ENCODE measurements around the gene DYNC1LI1. TPM values are rescaled to one million over a fixed set of nuclear protein-coding genes. Genes with fewer than 3 reads are reported as not detected.

Gene DYNC1LI1
- total and polyA plus RNA-seq, 9 of the 15 experiments (the other 6 are each of a cell fraction or from before 2014, with no cell fraction given) = 21.0 to 85.4 (median 61.3) TPM

- no peak for TF ChIP-seq ZNF318 (IDR thresholded peaks at IDR 0.05; ENCODE audit: borderline replicate concordance in 1 of 2, low read depth in 1 of 2)
- peak; percentile 98 for TF ChIP-seq ARID2 (IDR thresholded peaks at IDR 0.05)
- TF ChIP-seq NFXL1 (CRISPR knock-in tag; IDR thresholded peaks at IDR 0.05) = no peak
- TF ChIP-seq RB1 (IDR thresholded peaks at IDR 0.05; ENCODE audit: low read depth) = peak; percentile 59; the same call in 1 of the 2 replicates
- TF ChIP-seq REST (IDR thresholded peaks at IDR 0.05; ENCODE audit: borderline replicate concordance) = peak; percentile 95
- no peak for TF ChIP-seq REST (CRISPR knock-in tag; IDR thresholded peaks at IDR 0.05; ENCODE audit: low read depth)
- TF ChIP-seq, protein P1, sequence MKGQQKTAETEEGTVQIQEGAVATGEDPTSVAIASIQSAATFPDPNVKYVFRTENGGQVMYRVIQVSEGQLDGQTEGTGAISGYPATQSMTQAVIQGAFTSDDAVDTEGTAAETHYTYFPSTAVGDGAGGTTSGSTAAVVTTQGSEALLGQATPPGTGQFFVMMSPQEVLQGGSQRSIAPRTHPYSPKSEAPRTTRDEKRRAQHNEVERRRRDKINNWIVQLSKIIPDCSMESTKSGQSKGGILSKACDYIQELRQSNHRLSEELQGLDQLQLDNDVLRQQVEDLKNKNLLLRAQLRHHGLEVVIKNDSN (CRISPR knock-in tag; IDR thresholded peaks at IDR 0.05) = no peak
- no peak for TF ChIP-seq TRIM28 (IDR thresholded peaks at IDR 0.05)
- no peak for TF ChIP-seq GTF2A2 (tag; IDR thresholded peaks at IDR 0.05)
- TF ChIP-seq FOXK2 (conservative IDR thresholded peaks at IDR 0.05 in 1 of 2, IDR thresholded peaks at IDR 0.05 in 1 of 2; ENCODE audit: low read depth in 2 of 2) = 0 out of 4 replicates have a peak, but pooled peaks of 1 of the 2 experiments have one; percentile 14
- TF ChIP-seq BHLHE40 (IDR thresholded peaks at IDR 0.05; ENCODE audit: low read length) = 0 out of 2 replicates have a peak, but pooled peaks have one; percentile 20
Measured at GRCh38 chr3:32510075-32510724, 60.5 kb downstream of the DYNC1LI1 start (continued).

Data from K562 (cell line).